Measurements from ENCODE around the gene ZC2HC1C. TPM values are rescaled to one million over a fixed set of nuclear protein-coding genes. Genes with fewer than 3 reads are reported as not detected.

The ZC2HC1C gene
- 2.0 and 2.4 TPM in 2 replicates for total RNA-seq

GRCh38 chr14:75069121-75069810, at the start of gene ZC2HC1C:
Gene ZC2HC1C (plus strand): TSS chr14:75069641. CDS start chr14:75070574, 933 bp downstream.

GRCh38 chr14:75050852-75051555, 18.4 kb upstream of the ZC2HC1C start, which contains the start of gene MLH3:
Gene MLH3 (minus strand): TSS chr14:75051467. CDS start chr14:75049655, 1,812 bp downstream.

GRCh38 chr14:75063491-75064204, 5.8 kb upstream of the ZC2HC1C start, which contains the start of gene ACYP1:
Gene ACYP1 (minus strand): TSS chr14:75064024. CDS start chr14:75063553, 471 bp downstream.

GRCh38 chr14:75126679-75127473, 57.4 kb downstream of the ZC2HC1C start, which contains the start of gene NEK9:
Gene NEK9 (minus strand): TSS chr14:75127048. CDS start chr14:75126921, 127 bp downstream.

Other genes with a start within 250 kb of the ZC2HC1C start
- gene PROX2, start 193.5 kb upstream of the ZC2HC1C start, total RNA-seq = not detected in 2 replicates
- gene DLST, start 187.7 kb upstream of the ZC2HC1C start, total RNA-seq = 76.7 and 80.2 TPM in 2 replicates
- gene RPS6KL1, start 146.4 kb upstream of the ZC2HC1C start, total RNA-seq = 3.7 and 4.6 TPM in 2 replicates
- 1.8 and 2.8 TPM in 2 replicates for gene PGF, start 114.0 kb upstream of the ZC2HC1C start, total RNA-seq
- 49.1 and 67.3 TPM in 2 replicates for gene EIF2B2, start 66.7 kb upstream of the ZC2HC1C start, total RNA-seq
- gene MLH3, start 18.2 kb upstream of the ZC2HC1C start, total RNA-seq = 10.9 and 12.0 TPM in 2 replicates
- gene ACYP1, start 5.6 kb upstream of the ZC2HC1C start, total RNA-seq = 8.4 and 17.3 TPM in 2 replicates
- gene NEK9, start 57.4 kb downstream of the ZC2HC1C start, total RNA-seq = 21.2 and 48.3 TPM in 2 replicates
- gene TMED10, start 107.0 kb downstream of the ZC2HC1C start, total RNA-seq = 168 and 171 TPM in 2 replicates
- 26.6 and 56.2 TPM in 2 replicates for gene FOS, start 209.2 kb downstream of the ZC2HC1C start, total RNA-seq

All from mesangial cell (primary cell).